Forelimb muscle (tissue), 1 donor: ENCODE data around the gene LCN9. TPM values are rescaled to one million over a fixed set of nuclear protein-coding genes. Genes with fewer than 3 reads are reported as not detected.
"Not testable (repeated sequence)": the region's sequence is repeated elsewhere in the genome, so short reads cannot be mapped to it uniquely, and the experiment has no call there.

ENCODE experiments used
- DNase-seq: peaks from one replicate; pipeline ENCODE4 v3.0.0-alpha.2; 2013; ENCODE audit warnings: low read depth
- polyA plus RNA-seq: library from polyadenylated mRNA; unstranded; fragments of 120-200 nt; gene quantifications from one replicate; pipeline ENCODE4 v1.2.1, GENCODE V29; 2013; ENCODE audit not compliant: insufficient read length

Gene LCN9
- not detected for polyA plus RNA-seq

GRCh38 chr9:135662758-135663450, at the start of gene LCN9:
Gene LCN9, plus strand, starts transcription at chr9:135663309. Its CDS starts 13 bp downstream, at chr9:135663322.
- peak; percentile 39 for DNase-seq

GRCh38 chr9:135613946-135614805, 48.9 kb upstream of the LCN9 start:
- DNase-seq: no peak

GRCh38 chr9:135614821-135615665, 48.1 kb upstream of the LCN9 start:
- no peak for DNase-seq

GRCh38 chr9:135615666-135616618, 47.2 kb upstream of the LCN9 start:
- no peak for DNase-seq

- DNase-seq: no peak
Observed at GRCh38 chr9:135616619-135617537, 46.2 kb upstream of the LCN9 start.

- DNase-seq: no peak
Observed at GRCh38 chr9:135617538-135617900, 45.6 kb upstream of the LCN9 start.

- DNase-seq: no peak
Observed at GRCh38 chr9:135617991-135618411, 45.1 kb upstream of the LCN9 start.

GRCh38 chr9:135618866-135619598, 44.1 kb upstream of the LCN9 start:
- no peak for DNase-seq

GRCh38 chr9:135619599-135619886, 43.6 kb upstream of the LCN9 start:
- no peak for DNase-seq

- no peak for DNase-seq
Observed at GRCh38 chr9:135620558-135620957, 42.6 kb upstream of the LCN9 start.

GRCh38 chr9:135622415-135623020, 40.6 kb upstream of the LCN9 start:
- no peak for DNase-seq

GRCh38 chr9:135624282-135624681, 38.8 kb upstream of the LCN9 start:
- DNase-seq: no peak

GRCh38 chr9:135632841-135633240, 30.3 kb upstream of the LCN9 start:
- no peak for DNase-seq

GRCh38 chr9:135636930-135637530, 26.1 kb upstream of the LCN9 start:
- not testable (repeated sequence) for DNase-seq

GRCh38 chr9:135639196-135639595, 23.9 kb upstream of the LCN9 start, which contains the start of gene GLT6D1:
Gene GLT6D1, minus strand, starts transcription at chr9:135639540. Its CDS starts 353 bp downstream, at chr9:135639187.
- DNase-seq: no peak

GRCh38 chr9:135641047-135641446, 22.1 kb upstream of the LCN9 start:
- DNase-seq: no peak

- no peak for DNase-seq
Observed at GRCh38 chr9:135641745-135642144, 21.4 kb upstream of the LCN9 start.

GRCh38 chr9:135644631-135645218, 18.4 kb upstream of the LCN9 start:
- DNase-seq: no peak
